Right cardiac atrium (tissue), 5 donors: ENCODE measurements around the gene SLC25A1. TPM values are rescaled to one million over a fixed set of nuclear protein-coding genes. Genes with fewer than 3 reads are reported as not detected.
A peak's percentile ranks its signal among the peaks of the same experiment; 100 is the strongest.
"Not testable (repeated sequence)": the region's sequence is repeated elsewhere in the genome, so short reads cannot be mapped to it uniquely, and the experiment has no call there.

Experiments used
- ATAC-seq, 2 donors: fragments of 200-7000 bp; cut with Tn5 transposase; one replicate each; pipeline versions ENCODE4 v1.8.0 to v1.9.1; 2020; ENCODE audit warnings: moderate library complexity in 2 of 2, mild to moderate bottlenecking in 1 of 2
- DNase-seq, 3 donors: peaks; one replicate each; pipeline ENCODE4 v3.0.0-alpha.2; 2020
- H3K27ac ChIP-seq: one replicate; pipeline ENCODE4 v1.5.1; 2013; ENCODE audit warnings: mild to moderate bottlenecking, low read length, control low read depth, moderate library complexity
- H3K27me3 ChIP-seq: one replicate; pipeline ENCODE4 v1.6.1; 2013; ENCODE audit not compliant: control insufficient read depth, insufficient read depth
- H3K4me1 ChIP-seq: one replicate; pipeline ENCODE4 v1.6.1; 2013; ENCODE audit warnings: low read length; ENCODE audit not compliant: control insufficient read depth, insufficient read depth
- H3K4me3 ChIP-seq: one replicate; pipeline ENCODE4 v1.5.1; 2013; ENCODE audit warnings: low read length, control low read depth
- H3K9me3 ChIP-seq: one replicate; pipeline ENCODE4 v1.6.1; 2013; ENCODE audit warnings: low read length; ENCODE audit not compliant: control insufficient read depth
- WGBS: extraction: QIAGEN DNeasy Blood & Tissue Kit; methylation state at CpG from one replicate; pipeline ENCODE4 v1.1.7; 2013; 5-methylcytosine and 5-hydroxymethylcytosine counted together
- intact Hi-C, 4 donors: fragments of 100-400 bp; cut with DNase I; formaldehyde crosslinking; loops; one replicate each; pipeline versions ENCODE4 v1.11.0 to v1.14.0; 2022 to 2023
- polyA plus RNA-seq: library from polyadenylated mRNA; stranded (reverse); fragments of 200-250 nt; gene quantifications from one replicate; pipeline ENCODE4 v1.2.3, GENCODE V29; 2013
- total RNA-seq, 4 donors: library from RNA; stranded (reverse); fragmentation: NEBNext Ultra II Directional; extraction: Animal tissue kit (Norgen Biotek cat#: 25700); gene quantifications; one replicate each; pipeline ENCODE4 v1.2.1, GENCODE V29; 2021
- donor health status: healthy with polysubstance abuse.
- donor health status: DM: no; HTN: yes; CAD: no.
- donor health status: DM: no; HTN: no; CAD: no.
- donor health status: DM: no; HTN: yes; CAD: no; lungs with severe emphysema.
- donor health status: DM: yes; HTN: yes; CAD: no.

The SLC25A1 gene
- total and polyA plus RNA-seq, 5 donors: 11.2 to 26.5 (median 19.0) TPM

- no peak overlapping the region for H3K4me3 ChIP-seq
- intact Hi-C loops: no loop called here
- H3K27me3 ChIP-seq: no peaks in the 10 kb centered on the region
- ATAC-seq: no peak
- peak in 1 of 3 donors; percentile 35 for DNase-seq
- peaks cover 12% of the 10 kb centered on the region for H3K4me1 ChIP-seq
- H3K9me3 ChIP-seq: no peaks in the 10 kb centered on the region
- no peak overlapping the region for H3K27ac ChIP-seq
- 72% methylated on average over 19 of the region's 19 CpGs for WGBS
These were observed 5.2 kb downstream of the SLC25A1 start for GRCh38 chr22:19173047-19174035.

- intact Hi-C loops: no loop called here
- no peak for DNase-seq
- H3K9me3 ChIP-seq: no peaks in the 10 kb centered on the region
- 39% methylated on average over 13 of the region's 13 CpGs for WGBS
- no peak for ATAC-seq
- H3K4me1 ChIP-seq: peaks cover 12% of the 10 kb centered on the region
- no peaks in the 10 kb centered on the region for H3K27me3 ChIP-seq
- peak overlapping the region; percentile 6 for H3K27ac ChIP-seq
- H3K4me3 ChIP-seq: peak overlapping the region; percentile 73
These were observed 6.1 kb downstream of the SLC25A1 start for GRCh38 chr22:19172213-19173046.

GRCh38 chr22:19169947-19170318 lies 8.6 kb downstream of the SLC25A1 start:
- DNase-seq (no peak), ATAC-seq (no peak)
- Histone ChIP-seq H3K9me3 (no peaks in the 10 kb centered on the region), H3K27ac (no peak overlapping the region), H3K4me3 (no peak overlapping the region), H3K4me1 (peaks cover 12% of the 10 kb centered on the region), H3K27me3 (no peaks in the 10 kb centered on the region)
- intact Hi-C loops: no loop called here
- WGBS: 50% methylated on average over 7 of the region's 7 CpGs

- intact Hi-C loops: no loop called here
- H3K4me3 ChIP-seq: peak overlapping the region; percentile 24
- no peaks in the 10 kb centered on the region for H3K27me3 ChIP-seq
- no peaks in the 10 kb centered on the region for H3K9me3 ChIP-seq
- no peak for ATAC-seq
- no peak overlapping the region for H3K27ac ChIP-seq
- WGBS: 6% methylated on average over 58 of the region's 58 CpGs
- DNase-seq: no peak
- peaks cover 9% of the 10 kb centered on the region for H3K4me1 ChIP-seq
These were observed 9.3 kb downstream of the SLC25A1 start for GRCh38 chr22:19169002-19169946.

GRCh38 chr22:19168088-19168890 lies 10.2 kb downstream of the SLC25A1 start:
- WGBS: 76% methylated on average over 17 of the region's 17 CpGs
- ATAC-seq (no peak), DNase-seq (no peak)
- H3K4me1 ChIP-seq: peaks cover 9% of the 10 kb centered on the region
- H3K9me3 ChIP-seq: no peaks in the 10 kb centered on the region
- no peak overlapping the region for H3K27ac ChIP-seq
- no peak overlapping the region for H3K4me3 ChIP-seq
- no peaks in the 10 kb centered on the region for H3K27me3 ChIP-seq
- intact Hi-C loops: no loop called here

- ATAC-seq (no peak), DNase-seq (no peak)
- WGBS: 72% methylated on average over 13 of the region's 13 CpGs
- Histone ChIP-seq H3K27me3 (no peaks in the 10 kb centered on the region), H3K4me3 (no peak overlapping the region), H3K9me3 (no peaks in the 10 kb centered on the region), H3K4me1 (peaks cover 7% of the 10 kb centered on the region), H3K27ac (no peak overlapping the region)
- intact Hi-C loops: no loop called here
These were observed 11.2 kb downstream of the SLC25A1 start for GRCh38 chr22:19167106-19167869.

GRCh38 chr22:19166421-19166820 lies 12.1 kb downstream of the SLC25A1 start:
- Histone ChIP-seq H3K27ac (no peak overlapping the region), H3K4me1 (peaks cover 6% of the 10 kb centered on the region), H3K9me3 (no peaks in the 10 kb centered on the region), H3K4me3 (no peak overlapping the region), H3K27me3 (no peaks in the 10 kb centered on the region)
- DNase-seq (no peak), ATAC-seq (no peak)
- intact Hi-C loops: no loop called here
- 73% methylated on average over 8 of the region's 8 CpGs for WGBS

- intact Hi-C loops: no loop called here
- 95% methylated on average over 6 of the region's 6 CpGs for WGBS
- Histone ChIP-seq H3K4me1 (no peaks in the 10 kb centered on the region), H3K9me3 (no peaks in the 10 kb centered on the region), H3K27me3 (no peaks in the 10 kb centered on the region), H3K4me3 (no peak overlapping the region), H3K27ac (no peak overlapping the region)
- DNase-seq (no peak), ATAC-seq (no peak)
These were observed 14.1 kb downstream of the SLC25A1 start for GRCh38 chr22:19164425-19164824.

GRCh38 chr22:19158649-19159048 lies 19.9 kb downstream of the SLC25A1 start:
- DNase-seq, H3K4me3 ChIP-seq, ATAC-seq, H3K4me1 ChIP-seq, H3K27me3 ChIP-seq, H3K9me3 ChIP-seq, H3K27ac ChIP-seq: not testable (repeated sequence)
- WGBS: 80% methylated on average over 11 of the region's 11 CpGs
- intact Hi-C loops: loop anchor here in 1 of 4 donors (10.0 kb wide), 1 partner anchor 466 kb away; no protein-coding TSS in a partner anchor
